GM19468 (cell line): Measurements from ENCODE around the gene CFAP74.
"Not testable (repeated sequence)": the region's sequence is repeated elsewhere in the genome, so short reads cannot be mapped to it uniquely, and the experiment has no call there.

Experiments
- ATAC-seq: cut with Tn5 transposase; IDR thresholded peaks from one replicate; pipeline ENCODE4 v1.9.1; 2021; ENCODE audit warnings: mild to moderate bottlenecking, moderate library complexity, moderate number of reproducible peaks; ENCODE audit not compliant: unreplicated experiment; ENCODE audit errors: extremely low read depth

CFAP74 gene

GRCh38 chr1:1890506-1891348, 112.9 kb downstream of the CFAP74 start, which contains the start of gene GNB1:
Gene GNB1 (minus strand): TSS chr1:1891087. CDS start chr1:1825453, 65,634 bp downstream.
- peak; percentile 67 for ATAC-seq

- ATAC-seq: no peak
Measured at GRCh38 chr1:1889847-1890505, 113.6 kb downstream of the CFAP74 start.

- no peak for ATAC-seq
Measured at GRCh38 chr1:1889090-1889750, 114.4 kb downstream of the CFAP74 start.

GRCh38 chr1:1883890-1884289, 119.7 kb downstream of the CFAP74 start:
- not testable (repeated sequence) for ATAC-seq

GRCh38 chr1:1883092-1883873, 120.3 kb downstream of the CFAP74 start:
- no peak for ATAC-seq

GRCh38 chr1:1881727-1882126, 121.9 kb downstream of the CFAP74 start:
- ATAC-seq: no peak

GRCh38 chr1:1880617-1881312, 122.8 kb downstream of the CFAP74 start:
- no peak for ATAC-seq

- no peak for ATAC-seq
Measured at GRCh38 chr1:1879942-1880341, 123.6 kb downstream of the CFAP74 start.

- no peak for ATAC-seq
Measured at GRCh38 chr1:1877865-1878436, 125.6 kb downstream of the CFAP74 start.

GRCh38 chr1:1876335-1876930, 127.2 kb downstream of the CFAP74 start:
- no peak for ATAC-seq

GRCh38 chr1:1875932-1876331, 127.7 kb downstream of the CFAP74 start:
- no peak for ATAC-seq

GRCh38 chr1:1874901-1875300, 128.7 kb downstream of the CFAP74 start:
- ATAC-seq: no peak

GRCh38 chr1:1873186-1873585, 130.4 kb downstream of the CFAP74 start:
- ATAC-seq: no peak

GRCh38 chr1:1872329-1872994, 131.1 kb downstream of the CFAP74 start:
- ATAC-seq: no peak
